ENCODE results near the gene PCLO. TPM values are rescaled to one million over a fixed set of nuclear protein-coding genes. Genes with fewer than 3 reads are reported as not detected.

The PCLO gene
- total RNA-seq, 1 experiment from 2014 or later = 3.0 TPM

GRCh38 chr7:83014546-83014945 is 148.1 kb downstream of the PCLO start (continued):
- no peak for TF ChIP-seq AFF4 (CRISPR knock-in tag; IDR thresholded peaks at IDR 0.05; ENCODE audit: borderline replicate concordance)
- TF ChIP-seq, protein P1, sequence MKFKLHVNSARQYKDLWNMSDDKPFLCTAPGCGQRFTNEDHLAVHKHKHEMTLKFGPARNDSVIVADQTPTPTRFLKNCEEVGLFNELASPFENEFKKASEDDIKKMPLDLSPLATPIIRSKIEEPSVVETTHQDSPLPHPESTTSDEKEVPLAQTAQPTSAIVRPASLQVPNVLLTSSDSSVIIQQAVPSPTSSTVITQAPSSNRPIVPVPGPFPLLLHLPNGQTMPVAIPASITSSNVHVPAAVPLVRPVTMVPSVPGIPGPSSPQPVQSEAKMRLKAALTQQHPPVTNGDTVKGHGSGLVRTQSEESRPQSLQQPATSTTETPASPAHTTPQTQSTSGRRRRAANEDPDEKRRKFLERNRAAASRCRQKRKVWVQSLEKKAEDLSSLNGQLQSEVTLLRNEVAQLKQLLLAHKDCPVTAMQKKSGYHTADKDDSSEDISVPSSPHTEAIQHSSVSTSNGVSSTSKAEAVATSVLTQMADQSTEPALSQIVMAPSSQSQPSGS (CRISPR knock-in tag; IDR thresholded peaks at IDR 0.05; ENCODE audit: borderline replicate concordance, low read depth) = no peak
- TF ChIP-seq, protein P2, sequence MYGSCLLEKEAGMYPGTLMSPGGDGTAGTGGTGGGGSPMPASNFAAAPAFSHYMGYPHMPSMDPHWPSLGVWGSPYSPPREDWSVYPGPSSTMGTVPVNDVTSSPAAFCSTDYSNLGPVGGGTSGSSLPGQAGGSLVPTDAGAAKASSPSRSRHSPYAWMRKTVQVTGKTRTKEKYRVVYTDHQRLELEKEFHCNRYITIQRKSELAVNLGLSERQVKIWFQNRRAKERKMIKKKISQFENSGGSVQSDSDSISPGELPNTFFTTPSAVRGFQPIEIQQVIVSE (CRISPR knock-in tag; IDR thresholded peaks at IDR 0.05; ENCODE audit: borderline replicate concordance) = no peak
- no peak for TF ChIP-seq ZNF317 (CRISPR knock-in tag; IDR thresholded peaks at IDR 0.05; ENCODE audit: borderline replicate concordance, low read depth)
- TF ChIP-seq AR (CRISPR knock-in tag; IDR thresholded peaks at IDR 0.05) = no peak

- Mint-ChIP-seq H3K4me1 (0 out of 2 replicates have a peak, but pooled peaks cover 7% of the 10 kb centered on the region), H3K4me3 (no peak overlapping the region), H3K9me3 (no peaks in the 10 kb centered on the region), H3K27ac (no peak overlapping the region), H3K27me3 (ENCODE audit: low read depth) (no peaks in the 10 kb centered on the region), H3K36me3 (no peaks in the 10 kb centered on the region)
- CTCF ChIA-PET = no interaction called here
- POLR2A ChIA-PET = no interaction called here
- ATAC-seq = peak; percentile 39
- no peak for DNase-seq (ENCODE audit: low spot score)
- 0 out of 2 replicates have a peak, but pooled peaks have one; percentile 13 for TF ChIP-seq HMGA2 (CRISPR knock-in tag; IDR thresholded peaks at IDR 0.05)
- TF ChIP-seq, protein P3, sequence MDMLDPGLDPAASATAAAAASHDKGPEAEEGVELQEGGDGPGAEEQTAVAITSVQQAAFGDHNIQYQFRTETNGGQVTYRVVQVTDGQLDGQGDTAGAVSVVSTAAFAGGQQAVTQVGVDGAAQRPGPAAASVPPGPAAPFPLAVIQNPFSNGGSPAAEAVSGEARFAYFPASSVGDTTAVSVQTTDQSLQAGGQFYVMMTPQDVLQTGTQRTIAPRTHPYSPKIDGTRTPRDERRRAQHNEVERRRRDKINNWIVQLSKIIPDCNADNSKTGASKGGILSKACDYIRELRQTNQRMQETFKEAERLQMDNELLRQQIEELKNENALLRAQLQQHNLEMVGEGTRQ (CRISPR knock-in tag; IDR thresholded peaks at IDR 0.05) = no peak
- TF ChIP-seq ZNF317 (CRISPR knock-in tag; IDR thresholded peaks at IDR 0.05; ENCODE audit: borderline replicate concordance, low read depth) = no peak
Observed at GRCh38 chr7:83011954-83012353, 150.7 kb downstream of the PCLO start.

GRCh38 chr7:83005410-83005809 is 157.3 kb downstream of the PCLO start:
- peaks cover 2% of the 10 kb centered on the region for H3K36me3 Mint-ChIP-seq
- H3K9me3 Mint-ChIP-seq = peaks cover 6% of the 10 kb centered on the region
- POLR2A ChIA-PET = no interaction called here
- no peak overlapping the region for H3K27ac Mint-ChIP-seq
- ATAC-seq = no peak
- TF ChIP-seq, protein P4, sequence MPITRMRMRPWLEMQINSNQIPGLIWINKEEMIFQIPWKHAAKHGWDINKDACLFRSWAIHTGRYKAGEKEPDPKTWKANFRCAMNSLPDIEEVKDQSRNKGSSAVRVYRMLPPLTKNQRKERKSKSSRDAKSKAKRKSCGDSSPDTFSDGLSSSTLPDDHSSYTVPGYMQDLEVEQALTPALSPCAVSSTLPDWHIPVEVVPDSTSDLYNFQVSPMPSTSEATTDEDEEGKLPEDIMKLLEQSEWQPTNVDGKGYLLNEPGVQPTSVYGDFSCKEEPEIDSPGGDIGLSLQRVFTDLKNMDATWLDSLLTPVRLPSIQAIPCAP (CRISPR knock-in tag; IDR thresholded peaks at IDR 0.05) = no peak
- TF ChIP-seq CTCF (IDR thresholded peaks at IDR 0.05) (0 out of 2 replicates have a peak, but pooled peaks have one; percentile 26), TCF7 (CRISPR knock-in tag; IDR thresholded peaks at IDR 0.05; ENCODE audit: low read depth) (no peak)
- TF ChIP-seq, protein P5, sequence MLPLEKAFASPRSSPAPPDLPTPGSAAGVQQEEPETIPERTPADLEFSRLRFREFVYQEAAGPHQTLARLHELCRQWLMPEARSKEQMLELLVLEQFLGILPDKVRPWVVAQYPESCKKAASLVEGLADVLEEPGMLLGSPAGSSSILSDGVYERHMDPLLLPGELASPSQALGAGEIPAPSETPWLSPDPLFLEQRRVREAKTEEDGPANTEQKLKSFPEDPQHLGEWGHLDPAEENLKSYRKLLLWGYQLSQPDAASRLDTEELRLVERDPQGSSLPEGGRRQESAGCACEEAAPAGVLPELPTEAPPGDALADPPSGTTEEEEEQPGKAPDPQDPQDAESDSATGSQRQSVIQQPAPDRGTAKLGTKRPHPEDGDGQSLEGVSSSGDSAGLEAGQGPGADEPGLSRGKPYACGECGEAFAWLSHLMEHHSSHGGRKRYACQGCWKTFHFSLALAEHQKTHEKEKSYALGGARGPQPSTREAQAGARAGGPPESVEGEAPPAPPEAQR (CRISPR knock-in tag; IDR thresholded peaks at IDR 0.05) = no peak
- no peak for DNase-seq (ENCODE audit: low spot score)
- H3K4me1 Mint-ChIP-seq = no peaks in the 10 kb centered on the region
- H3K27me3 Mint-ChIP-seq (ENCODE audit: low read depth) = no peaks in the 10 kb centered on the region
- CTCF ChIA-PET = no interaction called here
- no peak overlapping the region for H3K4me3 Mint-ChIP-seq

Data from WTC11 (cell line).